ENCODE data around the gene EXPH5.
"Not testable (repeated sequence)": the region's sequence is repeated elsewhere in the genome, so short reads cannot be mapped to it uniquely, and the experiment has no call there.

Gene EXPH5

GRCh38 chr11:108606070-108606469, 12.5 kb upstream of the EXPH5 start:
- no peak for DNase-seq (ENCODE audit: low read depth)

DNA sequence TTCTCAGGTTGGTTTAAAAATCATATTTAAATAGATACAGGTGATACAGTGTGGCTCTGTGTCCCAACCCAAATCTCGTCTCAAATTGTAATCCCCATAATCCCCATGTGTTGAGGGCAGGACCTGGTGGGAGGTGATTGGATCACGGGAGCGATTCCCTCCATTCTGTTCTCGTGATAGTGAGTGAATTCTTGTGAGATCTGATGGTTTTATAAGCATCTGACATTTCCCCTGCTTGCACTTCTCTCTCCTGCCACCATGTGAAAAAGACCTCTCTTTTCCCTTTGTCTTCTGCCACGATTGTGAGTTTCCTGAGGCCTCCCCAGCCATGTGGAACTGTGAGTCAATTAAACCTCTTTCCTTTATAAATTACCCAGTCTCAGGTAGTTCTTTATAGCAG, 9.2 kb upstream of the EXPH5 start:
- not testable (repeated sequence) for DNase-seq (ENCODE audit: low read depth)

DNA sequence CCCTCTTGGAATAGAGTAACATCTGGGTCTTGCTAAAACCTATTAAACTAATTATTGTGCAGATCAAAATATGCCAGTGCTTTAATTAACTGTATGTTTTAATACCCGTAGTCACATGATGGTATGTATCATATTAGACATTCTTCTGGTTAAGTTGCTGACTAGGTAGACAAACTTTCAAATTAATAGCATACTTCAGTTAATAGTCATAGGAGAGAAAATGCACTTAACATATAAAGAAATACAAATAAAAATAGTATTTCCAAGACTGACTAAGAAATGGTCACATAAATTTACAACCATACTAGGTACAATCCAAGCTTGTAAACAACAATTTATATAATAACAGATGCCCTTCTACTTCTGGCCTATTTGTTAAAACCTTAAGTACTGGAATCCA, 7.6 kb upstream of the EXPH5 start:
- DNase-seq (ENCODE audit: low read depth) = peak; percentile 51

DNA sequence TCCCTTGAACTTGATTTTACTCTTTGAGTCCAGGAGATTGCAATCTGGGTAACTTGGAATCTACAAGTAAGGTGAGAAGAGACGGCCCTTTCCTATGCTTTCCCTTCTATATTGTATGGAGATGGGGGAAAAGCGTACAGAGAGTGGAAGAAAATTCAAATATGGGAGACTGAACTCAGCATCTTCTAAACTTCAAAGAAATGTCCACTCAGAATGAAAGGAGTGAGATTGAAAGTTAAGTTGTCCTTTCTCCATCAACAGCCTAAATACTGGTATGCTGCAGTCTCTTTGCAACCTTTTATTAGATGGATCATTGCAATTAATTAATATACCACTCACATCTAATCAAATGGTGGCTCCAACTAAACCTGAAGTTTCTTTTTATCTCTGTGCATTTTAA, 6.4 kb upstream of the EXPH5 start:
- no peak for DNase-seq (ENCODE audit: low read depth)

DNA sequence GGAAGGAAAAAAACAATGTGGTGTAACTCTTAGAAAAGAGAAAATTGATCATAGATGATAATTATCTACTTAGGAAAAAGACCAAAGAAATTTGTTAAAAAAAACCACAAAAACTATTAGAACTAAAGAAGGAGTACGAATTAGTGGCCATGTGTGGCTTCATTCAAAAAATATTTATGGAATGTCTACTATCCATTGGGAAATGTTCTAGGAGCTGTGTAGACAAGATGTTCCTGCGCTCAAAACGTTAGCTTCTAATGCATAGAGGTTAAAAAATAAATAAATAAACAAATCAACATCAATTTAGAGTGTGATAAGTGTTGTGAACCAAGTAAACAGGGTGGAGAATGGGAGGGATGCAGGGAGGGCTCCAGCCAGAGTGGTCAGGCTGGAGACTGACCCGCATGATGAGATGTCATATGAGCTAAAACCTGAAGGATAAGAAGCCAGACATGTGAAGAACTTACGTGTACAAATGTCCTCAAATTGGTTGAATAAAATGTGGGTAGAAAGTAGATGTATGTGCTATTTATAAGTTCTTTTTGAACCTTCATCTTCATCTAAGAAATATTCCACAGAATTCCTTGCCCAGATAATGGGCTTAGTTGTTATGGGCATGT, 4.3 kb upstream of the EXPH5 start:
- peak; percentile 76 for DNase-seq (ENCODE audit: low read depth)

DNA sequence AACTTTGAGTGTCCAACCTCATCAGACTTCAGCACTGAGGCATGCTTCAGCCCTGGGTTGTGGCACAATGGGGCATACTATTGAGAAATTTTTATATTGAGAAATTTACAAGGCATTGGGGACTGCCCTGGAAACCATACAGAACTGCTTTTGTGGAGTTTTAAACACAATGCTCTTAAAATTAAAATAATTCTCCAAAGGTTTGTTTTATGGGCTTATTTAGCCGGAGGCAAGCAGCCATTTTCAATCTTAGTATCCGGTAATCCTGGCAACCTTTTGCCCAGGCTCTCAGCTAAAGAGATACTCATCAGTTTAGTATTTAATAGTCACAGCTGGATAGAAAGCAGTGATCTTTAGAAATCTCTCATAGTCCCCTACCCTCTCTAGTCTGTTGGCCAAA, 3.1 kb upstream of the EXPH5 start:
- no peak for DNase-seq (ENCODE audit: low read depth)

GRCh38 chr11:108593923-108594434, 411 bp upstream of the EXPH5 start:
- no peak for DNase-seq (ENCODE audit: low read depth)

GRCh38 chr11:108592591-108593213, 866 bp downstream of the EXPH5 start:
- DNase-seq (ENCODE audit: low read depth) = no peak

GRCh38 chr11:108591893-108592292, 1.7 kb downstream of the EXPH5 start:
- no peak for DNase-seq (ENCODE audit: low read depth)

- DNase-seq (ENCODE audit: low read depth) = no peak
These were observed 4.4 kb downstream of the EXPH5 start for GRCh38 chr11:108589136-108589535.

- no peak for DNase-seq (ENCODE audit: low read depth)
These were observed 5.3 kb downstream of the EXPH5 start for GRCh38 chr11:108588287-108588686.

DNA sequence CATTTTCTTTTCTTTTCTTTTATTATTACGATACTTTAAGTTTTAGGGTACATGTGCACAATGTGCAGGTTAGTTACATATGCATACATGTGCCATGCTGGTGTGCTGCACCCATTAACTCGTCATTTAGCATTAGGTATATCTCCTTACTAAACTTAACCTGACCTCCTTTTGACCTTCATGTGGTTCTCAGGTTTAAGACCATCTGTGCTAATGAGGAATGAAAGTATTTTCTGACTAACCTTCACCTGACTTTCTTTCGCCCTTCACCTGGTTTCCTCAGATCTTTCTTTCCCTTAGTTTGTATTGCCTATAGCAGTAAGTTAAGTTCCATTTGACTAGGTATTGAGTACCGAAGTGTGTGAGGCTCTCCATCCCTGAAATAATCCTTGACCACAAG, 6.5 kb downstream of the EXPH5 start:
- DNase-seq (ENCODE audit: low read depth) = no peak

DNA sequence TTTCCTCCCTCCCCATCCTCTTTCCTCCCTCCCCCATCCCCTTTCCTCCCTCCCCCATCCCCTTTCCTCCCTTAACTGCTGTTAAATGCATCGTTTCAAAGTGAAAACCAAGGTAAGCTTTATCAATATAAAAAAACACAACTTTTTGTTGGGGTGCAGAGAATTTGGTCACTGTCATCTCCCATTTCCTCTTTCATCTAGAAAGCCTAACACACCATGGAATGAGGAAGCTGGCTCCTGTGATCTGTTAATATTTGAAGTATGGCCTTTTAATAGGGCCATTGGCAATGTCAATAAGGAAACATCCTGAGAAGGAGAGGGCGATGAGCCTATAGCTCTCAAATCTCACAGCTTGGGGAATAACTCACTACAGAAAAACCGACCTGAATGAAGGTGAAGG, 7.0 kb downstream of the EXPH5 start:
- DNase-seq (ENCODE audit: low read depth) = no peak

DNA sequence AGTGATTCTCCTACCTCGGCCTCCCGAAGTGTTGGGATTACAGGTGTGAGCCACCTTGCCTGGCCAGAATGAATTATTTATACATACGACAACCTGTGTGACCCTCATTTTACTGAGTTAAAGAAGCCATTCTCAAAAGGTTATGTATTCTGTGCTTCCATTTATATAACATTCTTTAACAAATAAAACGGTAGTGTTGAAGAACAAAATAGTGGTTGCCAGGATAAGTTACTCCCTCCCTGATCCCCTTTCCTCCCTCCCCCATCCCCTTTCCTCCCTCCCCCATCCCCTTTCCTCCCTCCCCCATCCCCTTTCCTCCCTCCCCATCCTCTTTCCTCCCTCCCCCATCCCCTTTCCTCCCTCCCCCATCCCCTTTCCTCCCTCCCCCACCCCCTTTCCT, 7.4 kb downstream of the EXPH5 start:
- DNase-seq (ENCODE audit: low read depth) = not testable (repeated sequence)

DNA sequence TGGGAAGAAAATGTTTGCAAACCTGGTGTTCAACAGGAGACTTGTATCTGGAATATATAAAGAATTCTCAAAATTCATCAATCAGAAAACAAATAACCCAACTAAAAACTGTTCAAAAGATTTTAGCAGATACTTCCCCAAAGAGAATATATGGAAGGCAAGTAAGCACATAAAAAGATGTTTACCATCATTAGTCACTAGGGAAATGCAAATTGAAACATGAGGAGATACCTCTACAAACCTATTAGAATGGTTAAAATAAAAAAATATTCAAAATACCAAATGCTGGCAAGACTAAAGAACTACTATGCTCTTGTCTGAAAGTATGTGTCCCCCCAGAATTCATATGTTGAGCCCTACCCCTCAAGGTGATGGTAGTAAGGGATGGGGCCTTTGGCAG, 8.6 kb downstream of the EXPH5 start:
- DNase-seq (ENCODE audit: low read depth) = no peak

DNA sequence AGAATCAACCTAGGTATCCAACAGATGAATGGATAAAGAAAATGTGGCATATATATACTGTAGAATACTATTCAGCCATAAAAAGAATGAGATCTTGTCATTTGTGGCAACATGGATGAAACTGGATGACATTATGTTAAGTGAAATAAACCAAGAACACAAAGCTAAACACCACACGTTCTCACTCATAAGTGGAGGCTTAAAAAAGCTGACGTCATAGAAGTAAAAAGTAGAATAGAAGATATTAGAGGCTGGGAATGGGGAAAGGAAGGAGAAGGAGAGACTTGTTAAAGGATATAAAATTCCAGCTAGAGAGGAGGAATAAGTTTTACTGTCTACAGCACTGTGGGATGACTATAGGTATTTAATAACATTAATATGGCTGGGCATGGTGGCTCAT, 12.9 kb downstream of the EXPH5 start:
- no peak for DNase-seq (ENCODE audit: low read depth)

GRCh38 chr11:108580043-108580442, 13.5 kb downstream of the EXPH5 start:
- DNase-seq (ENCODE audit: low read depth) = no peak

DNA sequence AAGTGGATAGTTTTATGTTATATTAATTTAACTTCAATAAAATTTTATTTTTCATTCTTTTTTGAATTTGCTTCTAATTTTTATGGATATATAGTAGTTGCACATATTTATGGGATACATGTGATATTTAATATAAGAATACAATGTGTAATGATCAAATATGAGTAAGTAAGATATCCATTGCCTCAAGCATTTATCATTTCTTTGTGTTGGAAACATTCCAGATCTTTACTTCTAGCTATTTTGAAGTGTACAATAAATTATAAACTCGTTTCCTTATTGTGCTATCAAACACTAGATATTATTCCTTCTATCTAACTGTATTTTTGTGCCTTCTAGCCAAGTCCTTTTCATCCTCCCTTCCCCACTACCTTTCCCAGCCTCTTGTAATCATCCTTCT, 17.0 kb downstream of the EXPH5 start:
- DNase-seq (ENCODE audit: low read depth) = no peak

DNA sequence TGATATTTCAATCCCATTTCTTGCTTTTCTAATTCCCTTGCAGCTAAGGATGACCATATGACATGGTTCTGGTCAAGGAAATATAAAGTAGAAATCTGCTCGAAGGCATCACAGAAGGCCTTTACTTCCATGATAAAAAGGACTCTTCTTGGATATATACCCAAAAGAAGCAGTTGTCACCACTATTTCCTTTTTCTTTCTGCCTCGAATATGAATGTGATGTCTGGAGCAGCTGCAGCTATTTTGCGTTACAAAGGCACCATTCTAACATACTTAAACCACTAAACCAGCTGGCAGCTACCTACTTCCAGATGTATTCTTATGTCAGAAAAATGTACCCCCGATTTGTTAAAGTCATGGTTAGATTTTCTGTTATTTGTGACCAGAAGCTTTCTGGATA, 18.9 kb downstream of the EXPH5 start:
- DNase-seq (ENCODE audit: low read depth) = no peak

DNA sequence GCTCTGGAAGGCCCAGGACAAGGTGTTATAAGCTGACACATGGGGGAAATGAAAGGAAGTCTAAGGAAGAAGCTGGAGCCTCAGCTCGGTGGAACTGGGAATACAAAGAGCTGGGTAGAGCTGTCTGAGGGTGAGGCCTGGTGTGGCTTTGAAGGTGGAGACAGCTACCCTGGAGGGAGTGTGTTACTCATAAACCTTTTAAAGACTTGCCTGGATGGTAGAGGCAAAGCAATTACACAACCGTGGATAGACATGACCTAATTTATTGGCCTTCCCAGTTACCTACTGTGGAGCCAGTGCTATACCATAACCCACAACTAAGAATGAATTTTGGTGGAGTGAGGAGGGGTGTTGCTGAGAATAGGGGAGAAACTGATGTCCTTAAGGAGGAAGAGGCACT, 22.6 kb downstream of the EXPH5 start:
- DNase-seq (ENCODE audit: low read depth) = peak; percentile 56

DNA sequence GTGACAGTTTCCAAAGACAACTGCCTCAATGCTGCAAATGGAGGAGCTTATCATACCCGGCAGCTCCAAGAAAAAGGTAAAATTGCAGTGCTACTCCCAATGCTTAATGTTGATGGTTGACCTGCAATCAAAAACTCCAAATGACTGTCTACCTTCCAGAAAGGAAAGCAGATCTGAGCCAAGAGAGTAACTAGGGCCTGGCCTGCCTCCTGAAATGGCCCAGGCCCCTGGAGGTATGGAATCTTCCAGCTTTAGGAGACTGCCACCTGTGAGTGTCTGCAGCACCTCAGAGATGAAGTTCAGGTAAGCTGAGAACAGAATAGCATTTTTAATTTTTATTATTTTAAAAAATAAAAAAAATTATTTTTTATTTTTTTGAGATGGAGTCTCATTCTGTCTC, 23.7 kb downstream of the EXPH5 start:
- DNase-seq (ENCODE audit: low read depth) = no peak

GRCh38 chr11:108568195-108568858, 25.2 kb downstream of the EXPH5 start:
- no peak for DNase-seq (ENCODE audit: low read depth)

- no peak for DNase-seq (ENCODE audit: low read depth)
These were observed 27.9 kb downstream of the EXPH5 start for GRCh38 chr11:108565653-108566052.

All from amniotic epithelial cell (primary cell).